T-cell (primary cell): ENCODE data around the gene MTRF1L. TPM values are rescaled to one million over a fixed set of nuclear protein-coding genes. Genes with fewer than 3 reads are reported as not detected.

ENCODE experiments used
- ATAC-seq, 4 experiments: fragments of 200-7000 bp in 3 of 4; fragments of 150-1000 bp in 1 of 4; cut with Tn5 transposase; replicated peaks in 1 of 4; 1 replicate in 3 of 4; 2 replicates in 1 of 4; pipeline ENCODE4 v1.10.0; 2021; ENCODE audit warnings: moderate library complexity in 3 of 4, mild to moderate bottlenecking in 2 of 4, moderate number of reproducible peaks in 1 of 4
- CTCF ChIA-PET, 2 donors: fragments of 300-600 bp; sonication (Branson Sonifier 250); formaldehyde crosslinking; loops; one replicate each; lab custom pipeline; 2022; ENCODE audit warnings: antibody characterized with exemption in 2 of 2; lab: Charles Lee
- POLR2A ChIA-PET, 2 donors: fragments of 300-600 bp; sonication (Branson Sonifier 250); formaldehyde crosslinking; loops; one replicate each; lab custom pipeline; 2022; ENCODE audit warnings: antibody characterized with exemption in 2 of 2; lab: Charles Lee
- DNase-seq, 35 experiments: peaks; one replicate each; pipeline versions ENCODE4 v3.0.0 to v3.0.0-alpha.2; 2013 to 2023
- H3K27ac ChIP-seq: one replicate; pipeline ENCODE4 v1.5.1; 2013; ENCODE audit warnings: low read length
- H3K27me3 ChIP-seq, 2 experiments: replicated peaks in 1 of 2; 1 replicate in 1 of 2; 2 replicates in 1 of 2; pipeline versions ENCODE4 v1.6.1 to v1.7.0; 2013; ENCODE audit warnings: low read length in 1 of 2, mixed read lengths in 1 of 2; ENCODE audit not compliant: control insufficient read depth in 2 of 2, insufficient read depth in 2 of 2; ENCODE audit errors: extremely low read depth in 1 of 2
- H3K36me3 ChIP-seq, 2 donors: 1 replicate in 1 of 2; 2 replicates in 1 of 2; pipeline versions ENCODE4 v1.6.1 to v1.7.0; 2013; ENCODE audit warnings: low read length in 1 of 2; ENCODE audit not compliant: control insufficient read depth in 2 of 2, insufficient read depth in 1 of 2; ENCODE audit errors: extremely low read depth in 1 of 2
- H3K4me1 ChIP-seq, 2 experiments: 1 replicate in 1 of 2; 2 replicates in 1 of 2; pipeline versions ENCODE4 v1.6.1 to v1.7.0; 2013; ENCODE audit warnings: low read length in 2 of 2, mixed read lengths in 1 of 2; ENCODE audit not compliant: insufficient read depth in 2 of 2, control insufficient read depth in 1 of 2; ENCODE audit errors: extremely low read depth in 1 of 2
- H3K4me3 ChIP-seq, 2 donors: 1 replicate in 1 of 2; 2 replicates in 1 of 2; pipeline versions ENCODE4 v1.5.1 to v1.7.0; 2013; ENCODE audit warnings: mild to moderate bottlenecking in 2 of 2, low read length in 1 of 2, moderate library complexity in 1 of 2; ENCODE audit not compliant: control insufficient read depth in 1 of 2; ENCODE audit errors: extremely low read depth in 1 of 2
- H3K9me3 ChIP-seq: 2 replicates; pipeline ENCODE4 v1.7.0; 2013
- H3K27ac Mint-ChIP-seq, 2 donors: one replicate each; pipeline ENCODE4 v1.8.0; 2020 to 2021; ENCODE audit warnings: mild to moderate bottlenecking in 2 of 2, mixed read lengths in 2 of 2
- H3K27me3 Mint-ChIP-seq, 2 donors: one replicate each; pipeline ENCODE4 v1.8.0; 2021 to 2022; ENCODE audit warnings: mixed read lengths in 2 of 2
- H3K36me3 Mint-ChIP-seq: one replicate; pipeline ENCODE4 v1.8.0; 2021; ENCODE audit warnings: mixed read lengths
- H3K4me1 Mint-ChIP-seq, 3 donors: one replicate each; pipeline ENCODE4 v1.8.0; 2020 to 2022; ENCODE audit warnings: mixed read lengths in 3 of 3, mild to moderate bottlenecking in 1 of 3
- H3K4me3 Mint-ChIP-seq, 3 donors: one replicate each; pipeline ENCODE4 v1.8.0; 2020 to 2022; ENCODE audit warnings: mild to moderate bottlenecking in 3 of 3, mixed read lengths in 3 of 3, moderate library complexity in 3 of 3
- H3K9me3 Mint-ChIP-seq, 3 donors: one replicate each; pipeline ENCODE4 v1.8.0; 2020 to 2022; ENCODE audit warnings: mixed read lengths in 3 of 3
- WGBS: methylation state at CpG from one replicate; pipeline ENCODE4 v1.1.5; 2013; ENCODE audit warnings: missing lambda C conversion rate; ENCODE audit not compliant: insufficient coverage; 5-methylcytosine and 5-hydroxymethylcytosine counted together
- total RNA-seq, 35 experiments: library from RNA in 6 of 35; stranded (reverse) in 6 of 35; fragments of 120-200 nt in 1 of 35; gene quantifications; one replicate each; pipeline versions ENCODE4 v1.2.1 to v1.2.4 and lab custom pipeline; 2013 to 2026

The MTRF1L gene
- total RNA-seq, 5 donors from 2014 or later (not counting 1 experiment from before 2014, with no cell fraction given), result 7.0 to 12.2 (median 11.0) TPM

DNA sequence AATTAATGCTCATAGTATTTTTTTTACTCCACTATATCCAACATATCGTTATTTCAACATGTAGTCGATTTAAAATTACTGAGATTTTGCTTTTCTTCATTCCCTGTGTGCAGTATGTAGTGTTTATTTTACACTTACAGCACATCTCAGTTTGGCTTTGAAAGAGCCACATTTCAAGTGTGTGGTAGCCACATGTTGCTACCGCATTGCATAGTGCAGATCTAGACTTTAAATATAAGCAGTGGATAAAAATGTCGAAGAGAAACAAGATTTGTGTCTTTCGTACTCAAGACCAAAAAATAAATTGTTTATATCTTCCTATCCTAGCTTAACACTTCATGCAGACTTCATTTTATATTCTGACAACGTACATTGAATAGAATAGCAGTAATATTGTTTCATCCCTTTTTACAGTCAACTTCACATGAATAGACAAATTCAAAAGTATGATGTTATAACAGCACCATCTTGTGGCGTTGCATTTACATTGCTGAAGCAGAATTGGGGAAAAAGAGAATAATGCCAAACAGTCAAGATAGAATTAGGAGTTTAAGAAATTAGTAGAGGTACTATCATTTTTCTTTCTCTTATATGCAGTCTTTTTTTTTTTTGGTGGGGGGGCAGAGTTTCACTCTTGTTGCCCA, 49.5 kb downstream of the MTRF1L start:
- no peak overlapping the region for H3K4me3 Mint-ChIP-seq
- ATAC-seq, result no peak
- Histone ChIP-seq H3K9me3 (no peaks in the 10 kb centered on the region), H3K4me1 (peaks cover 2% of the 10 kb centered on the region in 2 experiments), H3K4me3 (no peak overlapping the region), H3K27ac (no peak overlapping the region), H3K36me3 (no peaks in the 10 kb centered on the region), H3K27me3 (peaks cover 0 to 10% of the 10 kb centered on the region in 2 experiments)
- H3K9me3 Mint-ChIP-seq, result no peaks in the 10 kb centered on the region
- ChIA-PET CTCF (interaction anchor here in 1 of 2 donors (1.0 kb wide), 1 partner anchor 13 kb away, joined by 4 read pairs; no protein-coding TSS in a partner anchor), POLR2A (no interaction called here)
- no peaks in the 10 kb centered on the region for H3K36me3 Mint-ChIP-seq
- DNase-seq, result peak in 1 of 35 experiments; percentile 29
- no CpG with 5 or more reads among the region's 7 CpGs for WGBS
- H3K27ac Mint-ChIP-seq, result no peak overlapping the region
- H3K4me1 Mint-ChIP-seq, result peaks cover 4 to 8% (median 6%) of the 10 kb centered on the region in 3 donors
- H3K27me3 Mint-ChIP-seq, result peaks cover 20 to 22% of the 10 kb centered on the region in 2 donors

DNA sequence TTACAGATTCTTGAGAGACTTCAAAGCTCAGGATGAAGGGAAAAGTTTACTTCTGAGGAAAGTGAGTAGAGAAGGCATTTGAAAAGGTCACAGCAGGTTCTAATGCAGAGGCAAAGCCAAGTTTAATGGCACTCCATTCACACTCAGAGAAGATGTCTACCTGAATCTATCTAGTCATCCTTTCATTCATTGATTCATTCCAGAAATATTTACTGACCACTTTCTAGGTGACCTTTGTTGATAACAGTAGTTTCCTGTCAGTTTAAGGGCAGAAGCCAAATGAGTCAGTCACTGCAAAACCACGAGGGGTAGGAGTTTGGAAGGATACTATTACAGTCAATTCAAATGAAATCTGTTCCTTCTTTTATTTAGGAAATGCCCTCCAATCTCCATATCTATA, 50.5 kb downstream of the MTRF1L start:
- H3K4me3 Mint-ChIP-seq, result no peak overlapping the region
- peaks cover 10% of the 10 kb centered on the region in 3 donors for H3K4me1 Mint-ChIP-seq
- no peak for ATAC-seq
- no CpG with 5 or more reads among the region's 1 CpG for WGBS
- H3K36me3 Mint-ChIP-seq, result no peaks in the 10 kb centered on the region
- H3K27me3 ChIP-seq, result peaks cover 0 to 10% of the 10 kb centered on the region in 2 experiments
- H3K9me3 ChIP-seq, result no peaks in the 10 kb centered on the region
- peaks cover 2% of the 10 kb centered on the region in 2 experiments for H3K4me1 ChIP-seq
- CTCF ChIA-PET, result interaction anchor here in 1 of 2 donors (0.7 kb wide), 1 partner anchor 137 kb away, joined by 3 read pairs; no protein-coding TSS in a partner anchor
- H3K27me3 Mint-ChIP-seq, result peaks cover 21 to 27% of the 10 kb centered on the region in 2 donors
- H3K27ac Mint-ChIP-seq, result no peak overlapping the region
- H3K27ac ChIP-seq, result no peak overlapping the region
- POLR2A ChIA-PET, result no interaction called here
- no peak overlapping the region for H3K4me3 ChIP-seq
- H3K9me3 Mint-ChIP-seq, result no peaks in the 10 kb centered on the region
- no peak for DNase-seq
- no peaks in the 10 kb centered on the region for H3K36me3 ChIP-seq

DNA sequence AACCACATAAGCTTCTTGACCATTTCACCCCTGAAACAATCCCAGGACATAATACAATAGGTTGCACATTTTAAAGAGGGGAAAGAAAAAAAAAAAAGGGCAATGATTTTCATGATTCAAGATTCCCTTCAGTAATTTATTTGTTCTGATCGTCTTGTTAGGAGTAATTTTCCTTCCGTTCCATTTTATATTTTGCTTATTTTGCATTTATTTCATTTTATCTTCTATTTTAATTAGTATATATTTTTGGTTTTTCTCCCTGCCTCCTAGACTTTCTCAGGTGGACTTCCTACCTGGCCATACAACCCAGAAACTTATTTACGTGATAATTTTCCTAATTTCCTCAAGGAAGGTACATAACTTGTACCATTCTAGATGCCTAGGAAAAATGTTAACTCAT, 52.3 kb downstream of the MTRF1L start:
- H3K4me1 Mint-ChIP-seq, result peaks cover 10% of the 10 kb centered on the region in 3 donors

DNA sequence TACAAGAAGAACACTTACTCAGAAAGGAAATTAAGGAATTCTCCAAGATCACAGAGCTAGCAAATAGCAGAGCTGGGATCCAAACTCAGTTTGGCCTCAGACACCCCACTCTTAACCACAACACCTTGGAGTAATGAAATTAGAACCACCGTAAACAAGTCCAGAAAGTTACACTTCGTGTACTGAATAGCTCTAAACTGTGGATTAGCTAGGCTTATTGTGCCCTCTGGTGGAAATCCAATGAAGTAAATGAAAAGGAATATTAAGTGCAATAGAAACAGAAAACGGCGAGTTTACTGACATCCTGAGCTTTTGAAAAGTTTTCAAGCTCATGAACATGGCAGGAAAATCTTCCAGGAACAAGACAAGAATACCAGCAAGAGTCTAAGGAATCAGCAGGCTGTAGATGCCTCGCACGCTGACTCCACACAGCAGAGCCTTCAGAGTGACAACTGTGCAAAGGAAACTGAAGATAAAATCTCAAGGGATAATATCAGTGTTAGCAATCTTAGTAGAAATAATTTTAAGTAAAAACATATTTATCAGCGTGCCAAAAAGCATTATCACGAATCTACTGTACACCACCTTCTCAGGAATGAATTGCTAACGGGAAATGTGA, 54.2 kb downstream of the MTRF1L start:
- no peaks in the 10 kb centered on the region for H3K9me3 ChIP-seq
- Mint-ChIP-seq H3K27ac (no peak overlapping the region), H3K36me3 (no peaks in the 10 kb centered on the region), H3K27me3 (peaks cover 22 to 25% of the 10 kb centered on the region in 2 donors), H3K4me1 (peaks cover 10% of the 10 kb centered on the region in 3 donors), H3K9me3 (no peaks in the 10 kb centered on the region), H3K4me3 (peak overlapping the region in 1 of 3 donors; percentile 22)
- H3K27ac ChIP-seq, result no peak overlapping the region
- no peak overlapping the region for H3K4me3 ChIP-seq
- peak; percentile 48 to 69 (median 54) for ATAC-seq
- peak in 2 of 35 experiments; percentile 5 to 55 for DNase-seq
- peaks cover 2 to 5% of the 10 kb centered on the region in 2 experiments for H3K27me3 ChIP-seq
- ChIA-PET POLR2A (interaction anchor here (0.6 kb wide), 3 partner anchors 8 to 650 kb away, joined by 3 to 11 read pairs (median 4); no protein-coding TSS in a partner anchor), CTCF (interaction anchor here (0.6 to 1.5 kb wide), 26 partner anchors 9 to 1506 kb away, joined by 3 to 18 read pairs (median 4); no protein-coding TSS in a partner anchor)
- 0% methylated on average over 2 of the region's 9 CpGs for WGBS
- H3K4me1 ChIP-seq, result peaks cover 2% of the 10 kb centered on the region in 2 experiments
- no peaks in the 10 kb centered on the region for H3K36me3 ChIP-seq

More for the DNA sequence above, 52.3 kb downstream of the MTRF1L start:
- ChIA-PET CTCF (interaction anchor here (0.8 to 1.1 kb wide), 3 partner anchors 8 to 71 kb away, joined by 3 to 4 read pairs (median 3); no protein-coding TSS in a partner anchor), POLR2A (no interaction called here)
- DNase-seq (no peak), ATAC-seq (no peak)
- H3K27ac ChIP-seq, result no peak overlapping the region
- Mint-ChIP-seq H3K27ac (no peak overlapping the region), H3K4me3 (no peak overlapping the region), H3K27me3 (peaks cover 18 to 25% of the 10 kb centered on the region in 2 donors), H3K9me3 (no peaks in the 10 kb centered on the region), H3K36me3 (no peaks in the 10 kb centered on the region)
- peaks cover 1 to 7% of the 10 kb centered on the region in 2 experiments for H3K27me3 ChIP-seq
- WGBS, result 100% methylated on average over 1 of the region's 3 CpGs
- peaks cover 2% of the 10 kb centered on the region in 2 experiments for H3K4me1 ChIP-seq
- no peaks in the 10 kb centered on the region for H3K36me3 ChIP-seq
- no peak overlapping the region for H3K4me3 ChIP-seq
- no peaks in the 10 kb centered on the region for H3K9me3 ChIP-seq

DNA sequence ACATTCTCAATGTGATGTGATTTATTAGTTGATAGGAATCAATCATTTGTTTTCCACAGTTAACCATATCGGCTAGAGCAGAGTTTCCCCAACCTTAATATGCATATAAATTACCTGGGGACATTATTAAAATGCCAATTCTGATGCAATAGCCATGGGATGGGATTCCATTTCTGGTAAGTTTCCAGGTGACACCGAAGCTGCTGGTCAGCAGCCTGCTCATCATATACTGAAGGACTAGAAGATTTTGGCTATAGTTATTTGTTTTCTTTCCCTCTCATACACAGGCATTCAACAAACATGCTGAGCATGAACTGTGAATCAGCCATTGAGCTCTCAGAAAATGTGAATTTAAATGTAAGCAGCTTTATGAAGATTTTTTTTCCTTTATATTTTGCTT, 55.5 kb downstream of the MTRF1L start:
- Mint-ChIP-seq H3K4me3 (no peak overlapping the region), H3K4me1 (peaks cover 10% of the 10 kb centered on the region in 3 donors), H3K27me3 (peaks cover 24 to 25% of the 10 kb centered on the region in 2 donors), H3K36me3 (no peaks in the 10 kb centered on the region), H3K27ac (no peak overlapping the region), H3K9me3 (no peaks in the 10 kb centered on the region)
- H3K36me3 ChIP-seq, result no peaks in the 10 kb centered on the region
- no peaks in the 10 kb centered on the region for H3K9me3 ChIP-seq
- no peak for ATAC-seq
- H3K27ac ChIP-seq, result no peak overlapping the region
- CTCF ChIA-PET, result interaction anchor here (0.6 to 1.5 kb wide), 4 partner anchors 8 to 81 kb away, joined by 3 to 6 read pairs (median 4); no protein-coding TSS in a partner anchor
- no peak for DNase-seq
- no CpG with 5 or more reads among the region's 2 CpGs for WGBS
- peaks cover 2% of the 10 kb centered on the region in 2 experiments for H3K4me1 ChIP-seq
- POLR2A ChIA-PET, result interaction anchor here in 1 of 2 donors (0.5 kb wide), 1 partner anchor 61 kb away, joined by 3 read pairs; no protein-coding TSS in a partner anchor
- no peak overlapping the region for H3K4me3 ChIP-seq
- peaks cover 2 to 5% of the 10 kb centered on the region in 2 experiments for H3K27me3 ChIP-seq

DNA sequence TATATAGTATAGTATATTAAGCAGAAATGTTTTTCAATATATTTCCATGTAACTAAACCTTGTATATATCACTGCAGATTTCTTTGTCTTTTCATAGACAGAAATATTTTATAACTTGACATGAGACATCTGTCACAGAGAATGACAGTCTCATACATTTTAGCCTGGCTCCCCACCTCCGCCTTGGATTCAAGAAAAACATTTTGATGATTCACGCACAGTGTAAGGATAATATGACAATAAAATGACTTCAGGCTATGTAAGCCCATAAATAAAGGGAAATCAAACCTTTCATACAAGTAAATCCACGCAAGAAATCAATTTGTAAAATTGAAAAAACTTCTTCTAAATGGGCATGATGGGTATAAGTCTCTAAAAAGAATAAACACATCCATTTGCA, 56.0 kb downstream of the MTRF1L start:
- Histone ChIP-seq H3K9me3 (no peaks in the 10 kb centered on the region), H3K27me3 (peaks cover 2 to 5% of the 10 kb centered on the region in 2 experiments), H3K4me3 (no peak overlapping the region), H3K36me3 (no peaks in the 10 kb centered on the region), H3K27ac (no peak overlapping the region), H3K4me1 (peaks cover 2% of the 10 kb centered on the region in 2 experiments)
- POLR2A ChIA-PET, result no interaction called here
- ATAC-seq (no peak), DNase-seq (no peak)
- H3K27me3 Mint-ChIP-seq, result peaks cover 24 to 28% of the 10 kb centered on the region in 2 donors
- H3K27ac Mint-ChIP-seq, result no peak overlapping the region
- WGBS, result no CpG with 5 or more reads among the region's 3 CpGs
- H3K36me3 Mint-ChIP-seq, result no peaks in the 10 kb centered on the region
- peaks cover 10% of the 10 kb centered on the region in 3 donors for H3K4me1 Mint-ChIP-seq
- H3K4me3 Mint-ChIP-seq, result no peak overlapping the region
- no peaks in the 10 kb centered on the region for H3K9me3 Mint-ChIP-seq
- CTCF ChIA-PET, result no interaction called here
